Lower lobe of right lung (tissue), 2 donors: ENCODE data around the gene COL18A1. TPM values are rescaled to one million over a fixed set of nuclear protein-coding genes. Genes with fewer than 3 reads are reported as not detected.

ENCODE experiments used
- ATAC-seq, 2 donors: fragments of 200-7000 bp; cut with Tn5 transposase; one replicate each; pipeline ENCODE4 v1.9.1; 2020 to 2022; ENCODE audit warnings: mild to moderate bottlenecking in 2 of 2, moderate library complexity in 2 of 2
- DNase-seq: peaks from one replicate; pipeline ENCODE4 v3.0.0-alpha.2; 2020
- H3K27ac ChIP-seq: fragments of 200-600 bp; one replicate; pipeline ENCODE4 v1.8.0; 2022
- H3K27me3 ChIP-seq: fragments of 200-600 bp; one replicate; pipeline ENCODE4 v1.8.0; 2022; ENCODE audit warnings: low read depth
- H3K36me3 ChIP-seq: fragments of 200-600 bp; one replicate; pipeline ENCODE4 v1.8.0; 2022; ENCODE audit warnings: mild to moderate bottlenecking
- H3K4me1 ChIP-seq: fragments of 200-600 bp; one replicate; pipeline ENCODE4 v1.8.0; 2022
- H3K4me3 ChIP-seq: fragments of 200-600 bp; one replicate; pipeline ENCODE4 v1.8.0; 2022; ENCODE audit warnings: mild to moderate bottlenecking
- H3K9me3 ChIP-seq: fragments of 200-600 bp; one replicate; pipeline ENCODE4 v1.8.0; 2022
- intact Hi-C: fragments of 100-400 bp; cut with DNase I; formaldehyde crosslinking; loops from one replicate; pipeline ENCODE4 v1.11.0; 2022
- total RNA-seq: library from RNA; stranded (reverse); fragmentation: NEBNext Ultra II Directional; extraction: Animal tissue kit (Norgen Biotek cat#: 25700); gene quantifications from one replicate; pipeline ENCODE4 v1.2.1, GENCODE V29; 2021
- TF ChIP-seq, protein P1 (sequence below): fragments of 200-600 bp; IDR thresholded peaks from one replicate; pipeline ENCODE4 v1.8.0; 2022; ENCODE audit warnings: antibody characterized with exemption, mild to moderate bottlenecking
- donor health status: DM: no; HTN: yes; CAD: no; lungs with severe emphysema.

COL18A1 gene
- total RNA-seq, 1 donor from 2014 or later = 45.1 TPM

DNA sequence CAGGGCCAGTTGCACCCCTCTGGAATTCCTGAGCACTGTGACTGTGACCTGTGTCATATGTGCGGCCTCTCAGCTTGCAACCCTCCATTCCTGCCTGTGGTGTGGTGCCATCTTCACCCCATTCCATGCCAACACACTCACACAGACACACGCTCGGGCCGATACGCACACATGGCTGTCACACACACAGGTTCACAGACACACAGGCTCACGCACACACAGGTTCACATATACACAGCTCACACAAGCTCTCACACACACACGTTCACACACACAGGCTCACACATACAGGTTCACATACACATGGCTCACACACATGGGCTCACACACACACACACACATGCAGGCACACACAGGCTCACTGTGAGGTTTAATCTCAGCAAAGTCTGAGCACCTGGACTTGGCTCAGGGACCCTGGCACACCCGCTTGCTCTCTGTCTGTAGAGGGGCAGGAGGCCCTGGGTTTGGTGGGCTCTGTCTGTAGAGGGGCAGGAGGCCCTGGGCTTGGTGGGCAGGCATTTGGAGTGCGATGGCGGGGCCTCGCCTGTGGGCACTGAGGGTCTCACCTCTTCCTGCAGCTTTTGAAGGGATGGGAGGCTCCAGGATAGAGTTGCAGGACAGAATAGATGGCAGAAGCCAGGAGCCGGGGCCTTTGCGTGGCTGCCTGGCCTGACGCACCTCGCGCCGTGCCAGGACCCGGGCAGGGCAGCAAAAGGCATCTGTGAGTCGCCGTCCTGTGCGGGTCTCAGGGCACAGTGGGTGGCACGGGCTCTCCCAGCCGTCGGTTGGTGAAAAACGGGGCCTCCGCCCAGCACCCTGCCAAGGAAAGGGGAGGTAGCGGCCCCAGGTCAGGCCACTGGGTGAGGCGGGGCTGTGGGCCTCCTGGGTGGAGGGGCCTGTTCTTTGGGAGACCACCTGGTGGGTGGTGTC lies 17.1 kb downstream of the COL18A1 start:
- Histone ChIP-seq H3K4me1 (no peaks in the 10 kb centered on the region), H3K27me3 (no peaks in the 10 kb centered on the region), H3K27ac (no peak overlapping the region), H3K9me3 (no peaks in the 10 kb centered on the region), H3K4me3 (no peak overlapping the region), H3K36me3 (no peaks in the 10 kb centered on the region)
- DNase-seq = peak; percentile 42
- ATAC-seq = no peak
- intact Hi-C loops = no loop called here
- TF ChIP-seq, protein P1, sequence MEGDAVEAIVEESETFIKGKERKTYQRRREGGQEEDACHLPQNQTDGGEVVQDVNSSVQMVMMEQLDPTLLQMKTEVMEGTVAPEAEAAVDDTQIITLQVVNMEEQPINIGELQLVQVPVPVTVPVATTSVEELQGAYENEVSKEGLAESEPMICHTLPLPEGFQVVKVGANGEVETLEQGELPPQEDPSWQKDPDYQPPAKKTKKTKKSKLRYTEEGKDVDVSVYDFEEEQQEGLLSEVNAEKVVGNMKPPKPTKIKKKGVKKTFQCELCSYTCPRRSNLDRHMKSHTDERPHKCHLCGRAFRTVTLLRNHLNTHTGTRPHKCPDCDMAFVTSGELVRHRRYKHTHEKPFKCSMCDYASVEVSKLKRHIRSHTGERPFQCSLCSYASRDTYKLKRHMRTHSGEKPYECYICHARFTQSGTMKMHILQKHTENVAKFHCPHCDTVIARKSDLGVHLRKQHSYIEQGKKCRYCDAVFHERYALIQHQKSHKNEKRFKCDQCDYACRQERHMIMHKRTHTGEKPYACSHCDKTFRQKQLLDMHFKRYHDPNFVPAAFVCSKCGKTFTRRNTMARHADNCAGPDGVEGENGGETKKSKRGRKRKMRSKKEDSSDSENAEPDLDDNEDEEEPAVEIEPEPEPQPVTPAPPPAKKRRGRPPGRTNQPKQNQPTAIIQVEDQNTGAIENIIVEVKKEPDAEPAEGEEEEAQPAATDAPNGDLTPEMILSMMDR = no peak

DNA sequence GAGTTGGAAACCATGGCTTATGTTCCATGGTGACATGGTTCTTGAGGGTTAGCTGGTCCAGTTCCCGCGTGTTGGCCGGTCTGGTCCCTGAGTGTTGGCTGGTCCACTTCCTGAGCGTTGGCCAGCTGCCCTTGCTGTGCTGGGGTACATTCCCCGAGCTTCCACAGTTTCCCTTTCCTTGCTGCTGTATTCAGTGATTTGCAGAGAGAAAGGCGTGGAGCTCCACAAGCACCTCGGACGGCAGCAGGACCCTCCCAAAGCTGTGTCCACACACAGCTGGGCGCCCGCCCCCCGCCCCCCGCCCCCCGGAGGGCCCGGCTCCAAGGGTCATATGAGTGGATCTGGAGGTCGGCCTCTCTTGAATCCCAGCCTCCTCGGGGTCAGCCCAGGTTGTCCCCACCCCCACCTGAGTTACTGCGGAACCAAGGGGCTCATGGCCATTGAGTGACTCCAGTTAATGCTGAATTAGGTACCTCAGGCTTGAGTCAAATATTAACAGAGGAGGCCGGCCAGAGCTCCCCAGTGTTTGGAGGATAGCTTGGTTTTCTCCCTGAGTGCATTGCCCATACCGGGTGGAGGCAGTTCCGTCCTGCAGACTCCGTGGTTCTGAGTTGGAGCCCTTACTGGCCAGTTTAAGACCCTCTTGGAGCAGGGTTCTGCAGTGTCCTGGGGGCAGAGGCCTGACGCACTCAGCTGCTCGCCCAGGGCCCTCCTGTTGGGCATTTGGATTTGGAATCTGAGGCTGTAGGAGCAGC lies 18.4 kb downstream of the COL18A1 start:
- H3K4me3 ChIP-seq = no peak overlapping the region
- intact Hi-C loops = no loop called here
- peak; percentile 35 for DNase-seq
- ATAC-seq = no peak
- H3K27ac ChIP-seq = no peak overlapping the region
- no peaks in the 10 kb centered on the region for H3K36me3 ChIP-seq
- no peaks in the 10 kb centered on the region for H3K27me3 ChIP-seq
- H3K9me3 ChIP-seq = no peaks in the 10 kb centered on the region
- TF ChIP-seq, protein P1 = no peak
- no peaks in the 10 kb centered on the region for H3K4me1 ChIP-seq

DNA sequence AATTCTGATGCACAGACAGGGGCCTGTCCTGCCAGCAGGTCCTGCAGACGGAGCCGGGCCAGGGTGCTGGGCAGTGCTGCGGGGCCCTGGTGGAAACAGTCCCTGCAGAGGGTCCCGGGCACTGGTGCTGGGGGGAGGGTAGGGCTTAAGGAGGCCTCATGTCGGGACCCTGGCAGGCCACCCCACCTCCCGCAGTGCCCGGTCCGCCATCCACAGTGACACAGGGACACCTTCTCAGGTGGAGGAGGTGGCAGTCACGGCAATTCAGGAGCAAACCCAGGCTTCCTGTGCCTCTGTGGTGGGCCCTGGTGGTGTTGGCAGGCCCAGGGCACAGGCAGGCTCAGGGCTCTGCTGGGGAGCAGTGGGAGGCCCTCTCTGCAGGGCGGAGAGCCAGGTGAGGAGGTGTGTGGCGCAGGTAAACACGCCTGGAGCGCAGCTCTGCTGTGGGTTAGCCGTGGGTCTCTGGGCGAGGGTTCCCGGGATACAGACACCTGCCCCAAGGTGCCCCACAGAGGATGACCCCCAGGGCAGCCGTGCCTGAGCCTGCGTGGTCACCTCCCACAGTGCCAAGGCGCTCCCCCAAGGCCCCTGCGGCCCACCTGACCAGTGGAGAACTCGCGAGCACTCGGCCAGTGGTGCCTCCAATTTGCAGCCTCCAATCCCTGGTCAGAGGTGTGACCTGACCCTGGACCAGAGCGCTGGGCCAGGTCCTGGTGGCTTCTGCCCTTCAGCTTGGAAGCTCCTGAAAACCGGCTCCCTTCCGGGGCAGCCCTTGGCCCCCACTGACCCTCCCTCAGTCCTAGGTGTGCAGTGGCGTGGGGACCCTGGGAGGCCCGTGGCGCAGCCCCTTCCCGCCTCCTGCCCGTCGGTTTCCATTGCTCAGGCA lies 19.2 kb downstream of the COL18A1 start:
- Histone ChIP-seq H3K4me1 (no peaks in the 10 kb centered on the region), H3K4me3 (no peak overlapping the region), H3K9me3 (no peaks in the 10 kb centered on the region), H3K27ac (no peak overlapping the region), H3K27me3 (no peaks in the 10 kb centered on the region), H3K36me3 (no peaks in the 10 kb centered on the region)
- TF ChIP-seq, protein P1 = no peak
- intact Hi-C loops = no loop called here
- ATAC-seq (no peak), DNase-seq (peak; percentile 28)

DNA sequence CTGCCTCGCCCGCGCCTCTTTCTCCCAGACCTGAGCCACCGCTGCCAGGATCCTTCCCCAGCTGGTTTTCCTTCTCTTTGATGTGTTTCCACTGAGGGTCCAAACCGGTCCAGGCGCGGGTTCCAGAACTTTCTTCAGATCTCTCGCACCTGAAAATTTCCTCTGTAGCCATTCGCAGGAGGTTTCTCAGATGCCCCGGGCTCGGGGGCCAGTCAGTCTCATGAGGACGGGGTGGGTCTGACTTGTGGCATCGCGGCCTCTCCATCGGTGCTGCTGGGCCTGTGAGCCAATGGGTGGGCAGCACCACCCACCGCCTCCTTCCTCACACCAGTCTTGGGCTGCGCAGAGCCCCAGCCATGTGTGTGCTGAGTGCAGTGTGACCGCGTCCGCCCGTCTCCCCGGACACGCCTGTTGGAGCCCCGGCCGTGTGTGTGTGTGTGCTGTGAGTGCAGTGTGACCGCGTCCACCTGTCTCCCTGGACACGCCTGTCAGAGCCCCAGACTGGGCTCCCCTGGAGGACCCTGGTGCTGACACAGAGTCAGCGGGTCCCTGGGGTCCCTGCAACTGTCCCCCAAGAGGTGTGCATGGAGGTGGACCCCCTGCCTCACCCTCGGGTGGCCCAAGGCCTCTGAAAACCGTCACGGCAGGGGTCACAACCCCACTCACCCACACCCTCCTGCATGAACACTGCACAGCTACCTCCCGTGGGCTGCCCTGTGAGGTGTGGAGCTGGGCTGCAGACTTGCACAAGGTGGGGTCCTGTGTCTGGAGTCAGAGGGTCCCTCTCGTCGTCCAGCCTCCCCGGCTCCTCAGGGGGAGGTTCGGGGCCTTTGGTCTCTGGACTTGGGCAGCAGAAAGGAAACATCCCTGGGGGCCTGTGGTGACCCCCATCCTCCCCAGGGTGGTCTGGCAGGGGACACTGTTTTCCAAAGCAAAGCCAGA lies 20.2 kb downstream of the COL18A1 start:
- Histone ChIP-seq H3K27me3 (no peaks in the 10 kb centered on the region), H3K9me3 (no peaks in the 10 kb centered on the region), H3K27ac (no peak overlapping the region), H3K4me1 (no peaks in the 10 kb centered on the region), H3K36me3 (no peaks in the 10 kb centered on the region), H3K4me3 (no peak overlapping the region)
- TF ChIP-seq, protein P1 = no peak
- intact Hi-C loops = no loop called here
- no peak for DNase-seq
- ATAC-seq = no peak
